GM13976 (cell line): Measurements from ENCODE around the gene ALG8.

Experiments
- DNase-seq: peaks from one replicate; pipeline ENCODE4 v3.0.0; 2012; ENCODE audit warnings: low spot score
- CTCF ChIP-seq: IDR thresholded peaks from 2 replicates; pipeline ENCODE4 v1.5.1; 2012; ENCODE audit warnings: borderline replicate concordance, mild to moderate bottlenecking; ENCODE audit not compliant: insufficient read depth; ENCODE audit errors: extremely low read depth, missing control alignments, control extremely low read depth
- in situ Hi-C: fragments of 300-500 bp; cut with MboI; formaldehyde crosslinking; loops from one replicate; pipeline ENCODE4 v1.12.0; 2022; ENCODE audit warnings: low sequenced_read_pairs, mixed read lengths, inconsistent platforms; ENCODE audit not compliant: unreplicated experiment

The ALG8 gene

GRCh38 chr11:78139422-78140391 lies at the start of gene ALG8:
TSS of gene ALG8 (minus strand) at chr11:78139626. CDS start at chr11:78139588, 38 bp downstream.
- TF ChIP-seq CTCF = no peak
- in situ Hi-C loops = no loop called here
- peak; percentile 98 for DNase-seq

- DNase-seq = peak; percentile 99
- TF ChIP-seq CTCF = no peak
- in situ Hi-C loops = no loop called here
These were observed 49.1 kb upstream of the ALG8 start, which contains the start of the genes KCTD21 and USP35 for GRCh38 chr11:78188286-78189173. TSS of gene KCTD21 (minus strand) at chr11:78188626. CDS start at chr11:78174554, 14,072 bp downstream. TSS of gene USP35 (plus strand) at chr11:78188919. CDS start at chr11:78196246, 7,327 bp downstream.

GRCh38 chr11:78187366-78188285 lies 48.2 kb upstream of the ALG8 start:
- no peak for TF ChIP-seq CTCF
- in situ Hi-C loops = no loop called here
- DNase-seq = peak; percentile 83

- in situ Hi-C loops = no loop called here
- DNase-seq = no peak
- TF ChIP-seq CTCF = no peak
These were observed 41.8 kb upstream of the ALG8 start for GRCh38 chr11:78181185-78181584.

- in situ Hi-C loops = no loop called here
- TF ChIP-seq CTCF = no peak
- DNase-seq = no peak
These were observed 41.3 kb upstream of the ALG8 start for GRCh38 chr11:78180751-78181150.
